Upper lobe of right lung (tissue), 1 donor: ENCODE results near the gene FAM174C. TPM values are rescaled to one million over a fixed set of nuclear protein-coding genes. Genes with fewer than 3 reads are reported as not detected.

Experiments used
- ATAC-seq: fragments of 200-7000 bp; cut with Tn5 transposase; one replicate; pipeline ENCODE4 v1.9.1; 2020; ENCODE audit warnings: mild to moderate bottlenecking, moderate library complexity
- DNase-seq: peaks from one replicate; pipeline ENCODE4 v3.0.0-alpha.2; 2020
- H3K27ac ChIP-seq: fragments of 200-600 bp; one replicate; pipeline ENCODE4 v1.8.0; 2022
- H3K27me3 ChIP-seq: fragments of 200-600 bp; one replicate; pipeline ENCODE4 v1.8.0; 2022; ENCODE audit warnings: mild to moderate bottlenecking
- H3K36me3 ChIP-seq: fragments of 200-600 bp; one replicate; pipeline ENCODE4 v1.8.0; 2022
- H3K4me1 ChIP-seq: fragments of 200-600 bp; one replicate; pipeline ENCODE4 v1.8.0; 2022
- H3K4me3 ChIP-seq: fragments of 200-600 bp; one replicate; pipeline ENCODE4 v1.8.0; 2022; ENCODE audit warnings: mild to moderate bottlenecking
- H3K9me3 ChIP-seq: fragments of 200-600 bp; one replicate; pipeline ENCODE4 v1.8.0; 2022
- intact Hi-C: fragments of 100-400 bp; cut with DNase I; formaldehyde crosslinking; loops from one replicate; pipeline ENCODE4 v1.11.0; 2022
- total RNA-seq: library from RNA; stranded (reverse); fragmentation: NEBNext Ultra II Directional; extraction: Animal tissue kit (Norgen Biotek cat#: 25700); gene quantifications from one replicate; pipeline ENCODE4 v1.2.1, GENCODE V29; 2021
- TF ChIP-seq, protein P1 (sequence below): fragments of 200-600 bp; IDR thresholded peaks from one replicate; pipeline ENCODE4 v1.8.0; 2022; ENCODE audit warnings: antibody characterized with exemption
- donor health status: DM: no; HTN: yes; CAD: no; lungs with severe emphysema.

FAM174C gene
- total RNA-seq, 1 donor from 2014 or later = 41.4 TPM

- Histone ChIP-seq H3K4me1 (peaks cover 79% of the 10 kb centered on the region), H3K27me3 (no peaks in the 10 kb centered on the region), H3K9me3 (no peaks in the 10 kb centered on the region), H3K36me3 (peaks cover 43% of the 10 kb centered on the region), H3K27ac (peak overlapping the region; percentile 95), H3K4me3 (peak overlapping the region; percentile 69)
- peak; percentile 94 for DNase-seq
- TF ChIP-seq, protein P1, sequence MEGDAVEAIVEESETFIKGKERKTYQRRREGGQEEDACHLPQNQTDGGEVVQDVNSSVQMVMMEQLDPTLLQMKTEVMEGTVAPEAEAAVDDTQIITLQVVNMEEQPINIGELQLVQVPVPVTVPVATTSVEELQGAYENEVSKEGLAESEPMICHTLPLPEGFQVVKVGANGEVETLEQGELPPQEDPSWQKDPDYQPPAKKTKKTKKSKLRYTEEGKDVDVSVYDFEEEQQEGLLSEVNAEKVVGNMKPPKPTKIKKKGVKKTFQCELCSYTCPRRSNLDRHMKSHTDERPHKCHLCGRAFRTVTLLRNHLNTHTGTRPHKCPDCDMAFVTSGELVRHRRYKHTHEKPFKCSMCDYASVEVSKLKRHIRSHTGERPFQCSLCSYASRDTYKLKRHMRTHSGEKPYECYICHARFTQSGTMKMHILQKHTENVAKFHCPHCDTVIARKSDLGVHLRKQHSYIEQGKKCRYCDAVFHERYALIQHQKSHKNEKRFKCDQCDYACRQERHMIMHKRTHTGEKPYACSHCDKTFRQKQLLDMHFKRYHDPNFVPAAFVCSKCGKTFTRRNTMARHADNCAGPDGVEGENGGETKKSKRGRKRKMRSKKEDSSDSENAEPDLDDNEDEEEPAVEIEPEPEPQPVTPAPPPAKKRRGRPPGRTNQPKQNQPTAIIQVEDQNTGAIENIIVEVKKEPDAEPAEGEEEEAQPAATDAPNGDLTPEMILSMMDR = no peak
- peak; percentile 42 for ATAC-seq
- intact Hi-C loops = no loop called here
Measured at GRCh38 chr19:1269478-1270212, 5.7 kb upstream of the FAM174C start.

DNA sequence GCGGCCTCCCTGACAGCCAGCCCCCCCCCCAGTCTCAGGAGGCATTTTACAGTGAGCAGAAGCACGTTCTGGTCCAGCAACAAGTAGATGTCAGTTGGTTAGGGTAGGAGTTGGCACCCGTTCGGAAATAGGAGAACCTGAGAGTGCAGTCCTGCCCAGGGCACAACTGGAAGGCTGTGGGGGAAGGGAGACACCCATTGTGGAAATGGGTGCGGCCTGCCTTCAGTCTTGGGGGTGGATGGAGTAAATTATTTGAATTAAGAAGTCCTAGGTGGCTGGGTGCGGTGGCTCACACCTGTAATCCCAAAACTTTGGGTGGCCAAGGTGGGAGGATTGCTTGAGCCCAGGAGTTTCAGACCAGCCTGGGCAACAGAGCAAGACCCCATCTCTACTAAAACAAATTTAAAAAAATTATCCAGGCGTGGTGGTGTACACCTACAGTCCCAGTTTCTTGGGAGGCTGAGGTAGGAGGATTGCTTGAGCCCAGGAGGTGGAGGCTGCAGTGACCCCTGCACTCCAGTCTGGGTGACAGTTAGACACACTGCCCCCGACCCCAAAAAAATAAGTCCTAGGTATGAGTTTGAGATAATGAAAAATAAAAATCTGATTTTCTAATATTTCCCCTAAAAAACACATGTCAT is 5.0 kb upstream of the FAM174C start:
- peak overlapping the region; percentile 95 for H3K27ac ChIP-seq
- ATAC-seq = no peak
- H3K36me3 ChIP-seq = peaks cover 48% of the 10 kb centered on the region
- no peak for DNase-seq
- H3K27me3 ChIP-seq = no peaks in the 10 kb centered on the region
- peaks cover 78% of the 10 kb centered on the region for H3K4me1 ChIP-seq
- H3K9me3 ChIP-seq = no peaks in the 10 kb centered on the region
- intact Hi-C loops = no loop called here
- TF ChIP-seq, protein P1 = no peak
- H3K4me3 ChIP-seq = peak overlapping the region; percentile 69

DNA sequence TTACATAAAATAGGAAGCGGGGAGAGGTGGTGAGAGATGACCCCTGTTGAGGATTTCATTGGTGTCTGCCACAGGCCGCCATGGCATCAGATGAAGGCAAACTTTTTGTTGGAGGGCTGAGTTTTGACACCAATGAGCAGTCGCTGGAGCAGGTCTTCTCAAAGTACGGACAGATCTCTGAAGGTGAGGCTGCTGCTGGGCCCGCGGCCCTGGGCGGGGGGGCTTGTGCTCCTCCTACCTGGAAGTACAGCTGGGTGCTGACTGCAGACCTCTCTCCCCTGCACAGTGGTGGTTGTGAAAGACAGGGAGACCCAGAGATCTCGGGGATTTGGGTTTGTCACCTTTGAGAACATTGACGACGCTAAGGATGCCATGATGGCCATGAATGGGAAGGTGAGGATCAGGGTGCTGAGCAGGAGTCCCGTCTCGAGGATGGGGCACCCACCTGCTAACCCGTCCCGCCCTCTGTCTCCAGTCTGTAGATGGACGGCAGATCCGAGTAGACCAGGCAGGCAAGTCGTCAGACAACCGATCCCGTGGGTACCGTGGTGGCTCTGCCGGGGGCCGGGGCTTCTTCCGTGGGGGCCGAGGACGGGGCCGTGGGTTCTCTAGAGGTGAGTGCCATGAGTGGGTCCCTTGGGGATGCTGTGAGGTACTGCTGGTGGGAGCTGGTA is 4.3 kb upstream of the FAM174C start:
- Histone ChIP-seq H3K4me1 (peaks cover 73% of the 10 kb centered on the region), H3K9me3 (no peaks in the 10 kb centered on the region), H3K36me3 (peaks cover 48% of the 10 kb centered on the region), H3K4me3 (peak overlapping the region; percentile 69), H3K27ac (peak overlapping the region; percentile 95), H3K27me3 (no peaks in the 10 kb centered on the region)
- intact Hi-C loops = no loop called here
- TF ChIP-seq, protein P1 = no peak
- ATAC-seq = no peak
- no peak for DNase-seq

DNA sequence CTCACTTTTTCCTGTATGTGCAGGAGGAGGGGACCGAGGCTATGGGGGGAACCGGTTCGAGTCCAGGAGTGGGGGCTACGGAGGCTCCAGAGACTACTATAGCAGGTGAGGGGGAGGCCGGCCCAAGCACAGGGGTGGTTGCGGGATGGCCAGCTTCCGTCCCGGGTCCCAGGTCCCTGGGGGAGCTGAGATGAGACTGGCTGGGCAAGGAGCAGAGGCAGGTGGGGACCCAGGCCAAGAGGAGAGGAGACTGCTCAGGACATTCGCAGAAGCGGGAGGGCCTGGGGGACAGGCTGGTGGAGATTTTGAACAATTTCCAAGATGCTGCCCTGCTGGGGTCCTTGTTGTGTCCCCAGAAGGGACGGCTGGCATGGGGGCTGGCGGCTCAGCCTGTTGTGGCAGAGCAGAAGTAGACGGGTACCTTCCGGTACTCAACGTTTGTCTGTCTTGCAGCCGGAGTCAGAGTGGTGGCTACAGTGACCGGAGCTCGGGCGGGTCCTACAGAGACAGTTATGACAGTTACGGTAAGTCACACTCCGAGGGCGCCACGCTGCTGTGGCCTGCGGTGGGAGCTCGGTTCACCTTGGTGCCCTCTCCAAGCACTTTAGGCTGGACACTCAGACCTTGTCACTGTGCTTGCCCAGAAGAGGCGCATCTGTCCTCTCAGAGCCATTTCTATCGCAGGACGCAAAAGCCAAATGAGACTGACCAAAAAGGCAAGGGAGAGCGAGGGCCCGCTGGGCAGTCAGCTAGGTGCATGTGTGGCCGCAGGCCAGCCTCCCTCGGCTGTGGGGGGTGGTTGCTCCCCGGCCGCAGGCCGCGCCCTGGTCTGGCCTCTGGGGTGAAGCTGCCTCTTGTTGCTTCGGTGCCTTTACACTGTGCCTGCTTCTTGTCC is 3.6 kb upstream of the FAM174C start:
- peak overlapping the region; percentile 69 for H3K4me3 ChIP-seq
- ATAC-seq (no peak), DNase-seq (no peak)
- H3K27me3 ChIP-seq = no peaks in the 10 kb centered on the region
- no peaks in the 10 kb centered on the region for H3K9me3 ChIP-seq
- TF ChIP-seq, protein P1 = no peak
- H3K36me3 ChIP-seq = peaks cover 48% of the 10 kb centered on the region
- H3K27ac ChIP-seq = peak overlapping the region; percentile 30
- peaks cover 76% of the 10 kb centered on the region for H3K4me1 ChIP-seq
- intact Hi-C loops = no loop called here
